ENCODE data around the gene SLC8A3. TPM values are rescaled to one million over a fixed set of nuclear protein-coding genes. Genes with fewer than 3 reads are reported as not detected.

SLC8A3 gene
- total RNA-seq, 4 donors from 2014 or later: 0.34 to 1.6 (median 0.73) TPM

- no peak for TF ChIP-seq POLR2A (IDR thresholded peaks at IDR 0.05)
- TF ChIP-seq CTCF (IDR thresholded peaks at IDR 0.05): no peak
- peak in 1 of 2 donors; percentile 83 for DNase-seq (ENCODE audit: low spot score in 2 of 2)
- 45 to 47% methylated on average over 20 to 21 of the region's 22 CpGs for WGBS, 2 donors
- intact Hi-C loops (cut with DNase I; ENCODE audit: low total_unique reads): no loop called here
- no peak overlapping the region for H3K4me3 ChIP-seq (ENCODE audit: low read depth, poor library complexity, severe bottlenecking)
These were observed 142.8 kb downstream of the SLC8A3 start for GRCh38 chr14:70045844-70046535.

GRCh38 chr14:70045310-70045709, 143.4 kb downstream of the SLC8A3 start:
- 53 to 62% methylated on average over 4 of the region's 4 CpGs for WGBS, 2 donors
- no peak for TF ChIP-seq CTCF (IDR thresholded peaks at IDR 0.05)
- TF ChIP-seq POLR2A (IDR thresholded peaks at IDR 0.05): no peak
- no peak overlapping the region for H3K4me3 ChIP-seq (ENCODE audit: low read depth, poor library complexity, severe bottlenecking)
- intact Hi-C loops (cut with DNase I; ENCODE audit: low total_unique reads): no loop called here
- DNase-seq (ENCODE audit: low spot score in 2 of 2): no peak

- TF ChIP-seq POLR2A (IDR thresholded peaks at IDR 0.05) (no peak), CTCF (IDR thresholded peaks at IDR 0.05) (no peak)
- no peak for DNase-seq (ENCODE audit: low spot score in 2 of 2)
- intact Hi-C loops (cut with DNase I; ENCODE audit: low total_unique reads): no loop called here
- H3K4me3 ChIP-seq (ENCODE audit: low read depth, poor library complexity, severe bottlenecking): no peak overlapping the region
- 73 to 81% methylated on average over 2 of the region's 2 CpGs for WGBS, 2 donors
These were observed 145.8 kb downstream of the SLC8A3 start for GRCh38 chr14:70043001-70043400.

- TF ChIP-seq POLR2A (IDR thresholded peaks at IDR 0.05): no peak
- TF ChIP-seq CTCF (IDR thresholded peaks at IDR 0.05): no peak
- intact Hi-C loops (cut with DNase I; ENCODE audit: low total_unique reads): no loop called here
- WGBS, 2 donors: 42 to 80% methylated on average over 1 of the region's 1 CpG
- DNase-seq (ENCODE audit: low spot score in 2 of 2): no peak
- H3K4me3 ChIP-seq (ENCODE audit: low read depth, poor library complexity, severe bottlenecking): no peak overlapping the region
These were observed 152.1 kb downstream of the SLC8A3 start for GRCh38 chr14:70036665-70037064.

- intact Hi-C loops (cut with DNase I; ENCODE audit: low total_unique reads): no loop called here
These were observed 154.5 kb downstream of the SLC8A3 start for GRCh38 chr14:70034257-70034656.

More at GRCh38 chr14:70034257-70034656, 154.5 kb downstream of the SLC8A3 start:
- TF ChIP-seq CTCF (IDR thresholded peaks at IDR 0.05) (no peak), POLR2A (IDR thresholded peaks at IDR 0.05) (no peak)
- no peak overlapping the region for H3K4me3 ChIP-seq (ENCODE audit: low read depth, poor library complexity, severe bottlenecking)
- 90 to 93% methylated on average over 3 of the region's 3 CpGs for WGBS, 2 donors
- DNase-seq (ENCODE audit: low spot score in 2 of 2): no peak
